ENCODE data around the gene EYS. TPM values are rescaled to one million over a fixed set of nuclear protein-coding genes. Genes with fewer than 3 reads are reported as not detected.

The EYS gene
- total and polyA plus RNA-seq, 4 donors, result 0.08 to 0.63 (median 0.36) TPM

GRCh38 chr6:64220801-64221200 is 1486.2 kb downstream of the EYS start:
- no peak overlapping the region for H3K4me3 ChIP-seq (ENCODE audit: low read depth in 1 of 3, low read length in 3 of 3)
- TF ChIP-seq TAF1 (conservative IDR thresholded peaks at IDR 0.05), result no peak
- TF ChIP-seq YY1 (IDR thresholded peaks at IDR 0.05), result no peak
- no peak for TF ChIP-seq MAX (IDR thresholded peaks at IDR 0.05)
- no peak for TF ChIP-seq HNF4A (conservative IDR thresholded peaks at IDR 0.05)
- TF ChIP-seq FOXA1 (IDR thresholded peaks at IDR 0.05), result no peak
- TF ChIP-seq JUND (IDR thresholded peaks at IDR 0.05), result no peak
- TF ChIP-seq EGR1 (IDR thresholded peaks at IDR 0.05; ENCODE audit: low read depth in 2 of 2), result no peak
- TF ChIP-seq REST (IDR thresholded peaks at IDR 0.05), result no peak
- TF ChIP-seq GABPA (IDR thresholded peaks at IDR 0.05 in 1 of 2, conservative IDR thresholded peaks at IDR 0.05 in 1 of 2), result no peak
- no peak for TF ChIP-seq RXRA (IDR thresholded peaks at IDR 0.05)
- TF ChIP-seq RAD21 (IDR thresholded peaks at IDR 0.05), result no peak
- TF ChIP-seq FOXA2 (IDR thresholded peaks at IDR 0.05), result no peak
- TF ChIP-seq, protein P1, sequence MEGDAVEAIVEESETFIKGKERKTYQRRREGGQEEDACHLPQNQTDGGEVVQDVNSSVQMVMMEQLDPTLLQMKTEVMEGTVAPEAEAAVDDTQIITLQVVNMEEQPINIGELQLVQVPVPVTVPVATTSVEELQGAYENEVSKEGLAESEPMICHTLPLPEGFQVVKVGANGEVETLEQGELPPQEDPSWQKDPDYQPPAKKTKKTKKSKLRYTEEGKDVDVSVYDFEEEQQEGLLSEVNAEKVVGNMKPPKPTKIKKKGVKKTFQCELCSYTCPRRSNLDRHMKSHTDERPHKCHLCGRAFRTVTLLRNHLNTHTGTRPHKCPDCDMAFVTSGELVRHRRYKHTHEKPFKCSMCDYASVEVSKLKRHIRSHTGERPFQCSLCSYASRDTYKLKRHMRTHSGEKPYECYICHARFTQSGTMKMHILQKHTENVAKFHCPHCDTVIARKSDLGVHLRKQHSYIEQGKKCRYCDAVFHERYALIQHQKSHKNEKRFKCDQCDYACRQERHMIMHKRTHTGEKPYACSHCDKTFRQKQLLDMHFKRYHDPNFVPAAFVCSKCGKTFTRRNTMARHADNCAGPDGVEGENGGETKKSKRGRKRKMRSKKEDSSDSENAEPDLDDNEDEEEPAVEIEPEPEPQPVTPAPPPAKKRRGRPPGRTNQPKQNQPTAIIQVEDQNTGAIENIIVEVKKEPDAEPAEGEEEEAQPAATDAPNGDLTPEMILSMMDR (IDR thresholded peaks at IDR 0.05; ENCODE audit: low read depth, low read length, missing input control), result no peak
- no peak for TF ChIP-seq HNF4G (IDR thresholded peaks at IDR 0.05)
- no peak for TF ChIP-seq ZBTB33 (IDR thresholded peaks at IDR 0.05)

More at GRCh38 chr6:64220801-64221200, 1486.2 kb downstream of the EYS start:
- no peak overlapping the region for H3K27ac ChIP-seq (ENCODE audit: low read depth in 1 of 2, low read length in 2 of 2)
- WGBS, result 81% methylated on average over 1 of the region's 1 CpG
- no peaks in the 10 kb centered on the region for H3K4me1 ChIP-seq (ENCODE audit: control insufficient read depth in 4 of 4, insufficient read depth in 4 of 4, low read length in 3 of 4)
- no peaks in the 10 kb centered on the region for H3K36me3 ChIP-seq (ENCODE audit: control insufficient read depth in 4 of 4, insufficient read depth in 3 of 4, low read depth in 1 of 4, low read length in 3 of 4)
- no peaks in the 10 kb centered on the region for H3K27me3 ChIP-seq (ENCODE audit: control insufficient read depth in 4 of 4, insufficient read depth in 4 of 4, low read length in 3 of 4)
- H3K9me3 ChIP-seq (ENCODE audit: control insufficient read depth in 4 of 4, low read length in 3 of 4), result no peaks in the 10 kb centered on the region
- no peak overlapping the region for H3K9ac ChIP-seq (ENCODE audit: low read depth in 1 of 2, low read length in 2 of 2)
- no peak for DNase-seq (ENCODE audit: low spot score)
